ENCODE measurements around the gene SSBP3.
"Not testable (repeated sequence)": the region's sequence is repeated elsewhere in the genome, so short reads cannot be mapped to it uniquely, and the experiment has no call there.

Gene SSBP3

GRCh38 chr1:54239035-54239383 lies 167.2 kb downstream of the SSBP3 start:
- DNase-seq, result no peak

- DNase-seq, result no peak
These were observed 167.7 kb downstream of the SSBP3 start for GRCh38 chr1:54238353-54239034.

GRCh38 chr1:54237586-54237985 lies 168.6 kb downstream of the SSBP3 start:
- DNase-seq, result no peak

GRCh38 chr1:54234284-54234683 lies 171.9 kb downstream of the SSBP3 start:
- DNase-seq, result no peak

- not testable (repeated sequence) for DNase-seq
These were observed 173.0 kb downstream of the SSBP3 start for GRCh38 chr1:54233196-54233595.

GRCh38 chr1:54230507-54231339 lies 175.5 kb downstream of the SSBP3 start:
- DNase-seq, result peak in 1 of 5 donors; percentile 49

- peak in 1 of 5 donors; percentile 54 for DNase-seq
These were observed 176.8 kb downstream of the SSBP3 start for GRCh38 chr1:54229281-54229891.

GRCh38 chr1:54228638-54229079 lies 177.5 kb downstream of the SSBP3 start:
- no peak for DNase-seq

GRCh38 chr1:54227891-54228310 lies 178.3 kb downstream of the SSBP3 start:
- DNase-seq, result no peak

GRCh38 chr1:54227091-54227602 lies 179.0 kb downstream of the SSBP3 start:
- DNase-seq, result no peak

- DNase-seq, result no peak
These were observed 180.1 kb downstream of the SSBP3 start for GRCh38 chr1:54225986-54226559.

GRCh38 chr1:54225378-54225777 lies 180.8 kb downstream of the SSBP3 start:
- no peak for DNase-seq

GRCh38 chr1:54224233-54224632 lies 182.0 kb downstream of the SSBP3 start:
- DNase-seq, result no peak

GRCh38 chr1:54223441-54224202 lies 182.6 kb downstream of the SSBP3 start:
- no peak for DNase-seq

GRCh38 chr1:54222711-54223110 lies 183.5 kb downstream of the SSBP3 start:
- DNase-seq, result no peak

GRCh38 chr1:54221867-54222484 lies 184.2 kb downstream of the SSBP3 start:
- DNase-seq, result no peak

- no peak for DNase-seq
These were observed 184.9 kb downstream of the SSBP3 start for GRCh38 chr1:54221113-54221834.

GRCh38 chr1:54220004-54220811 lies 186.0 kb downstream of the SSBP3 start:
- DNase-seq, result no peak

GRCh38 chr1:54219688-54220003 lies 186.5 kb downstream of the SSBP3 start:
- no peak for DNase-seq

All from T-helper 1 cell (primary cell).